Neuronal stem cell (in vitro differentiated cells): ENCODE measurements around the gene NUDT2.
A peak's percentile ranks its signal among the peaks of the same experiment; 100 is the strongest.

ENCODE experiments used
- DNase-seq: peaks from one replicate; pipeline ENCODE4 v3.0.0-alpha.2; 2013; ENCODE audit warnings: low spot score
- H2AFZ ChIP-seq: one replicate; pipeline ENCODE4 v1.6.1; 2013; ENCODE audit warnings: mild to moderate bottlenecking, low read length, inconsistent platforms
- H2AK5ac ChIP-seq: 2 replicates; pipeline ENCODE4 v1.6.1; 2013; ENCODE audit warnings: low read depth, mild to moderate bottlenecking, inconsistent platforms, low read length, moderate library complexity, mixed read lengths
- H2BK120ac ChIP-seq: 2 replicates; pipeline ENCODE4 v1.6.1; 2013; ENCODE audit warnings: low read depth, mild to moderate bottlenecking, inconsistent platforms, low read length, moderate library complexity, mixed read lengths
- H2BK12ac ChIP-seq: one replicate; pipeline ENCODE4 v1.6.1; 2013; ENCODE audit warnings: low read length, inconsistent platforms
- H2BK15ac ChIP-seq: 2 replicates; pipeline ENCODE4 v1.6.1; 2013; ENCODE audit warnings: mild to moderate bottlenecking, low read length, inconsistent platforms, mixed read lengths
- H2BK5ac ChIP-seq: one replicate; pipeline ENCODE4 v1.6.1; 2013; ENCODE audit warnings: inconsistent platforms, mild to moderate bottlenecking, low read length, moderate library complexity
- H3K14ac ChIP-seq: one replicate; pipeline ENCODE4 v1.6.1; 2013; ENCODE audit warnings: low read length, inconsistent platforms
- H3K18ac ChIP-seq: 2 replicates; pipeline ENCODE4 v1.6.1; 2013; ENCODE audit warnings: low read length, inconsistent platforms
- H3K23ac ChIP-seq: 2 replicates; pipeline ENCODE4 v1.6.1; 2013; ENCODE audit warnings: low read depth, mild to moderate bottlenecking, mixed read lengths, low read length, inconsistent platforms; ENCODE audit not compliant: poor library complexity
- H3K27ac ChIP-seq: replicated peaks from 3 replicates; pipeline ENCODE4 v1.5.1; 2013; ENCODE audit warnings: low read length, inconsistent platforms
- H3K27me3 ChIP-seq, 3 experiments: 2 replicates each; pipeline ENCODE4 v1.6.1; 2013; ENCODE audit warnings: low read length in 3 of 3, mild to moderate bottlenecking in 2 of 3, inconsistent platforms in 1 of 3, low read depth in 1 of 3, mixed read lengths in 1 of 3, moderate library complexity in 1 of 3; ENCODE audit not compliant: control insufficient read depth in 3 of 3, insufficient read depth in 3 of 3
- H3K36me3 ChIP-seq, 2 donors: replicated peaks in 1 of 2; 2 replicates each; pipeline ENCODE4 v1.6.1; 2013; ENCODE audit warnings: low read length in 2 of 2; ENCODE audit not compliant: control insufficient read depth in 2 of 2, insufficient read depth in 2 of 2
- H3K4ac ChIP-seq: 2 replicates; pipeline ENCODE4 v1.6.1; 2013; ENCODE audit warnings: inconsistent platforms, mild to moderate bottlenecking, low read length, moderate library complexity
- H3K4me1 ChIP-seq, 2 donors: 1 replicate in 1 of 2; 2 replicates in 1 of 2; pipeline ENCODE4 v1.6.1; 2013; ENCODE audit warnings: low read length in 2 of 2, low read depth in 1 of 2; ENCODE audit not compliant: control insufficient read depth in 2 of 2, insufficient read depth in 1 of 2
- H3K4me2 ChIP-seq: one replicate; pipeline ENCODE4 v1.6.1; 2013; ENCODE audit warnings: mild to moderate bottlenecking, low read length, inconsistent platforms; ENCODE audit not compliant: insufficient read depth, poor library complexity, severe bottlenecking
- H3K4me3 ChIP-seq, 2 donors: 2 replicates each; pipeline ENCODE4 v1.5.1; 2013; ENCODE audit warnings: low read length in 2 of 2, mild to moderate bottlenecking in 2 of 2, inconsistent platforms in 1 of 2, moderate library complexity in 1 of 2
- H3K79me1 ChIP-seq: one replicate; pipeline ENCODE4 v1.6.1; 2013; ENCODE audit warnings: low read depth, mild to moderate bottlenecking, inconsistent platforms, low read length, moderate library complexity
- H3K9ac ChIP-seq: one replicate; pipeline ENCODE4 v1.6.1; 2013; ENCODE audit warnings: mild to moderate bottlenecking, low read depth, low read length, inconsistent platforms; ENCODE audit not compliant: poor library complexity
- H3K9me3 ChIP-seq, 2 donors: replicated peaks in 1 of 2; 2 replicates each; pipeline versions ENCODE3 to v1.6.1; 2013; ENCODE audit warnings: low read length in 2 of 2, mild to moderate bottlenecking in 2 of 2, inconsistent platforms in 1 of 2, low read depth in 1 of 2, mixed read lengths in 1 of 2, moderate library complexity in 1 of 2; ENCODE audit not compliant: control insufficient read depth in 2 of 2, insufficient read depth in 1 of 2
- H4K8ac ChIP-seq: one replicate; pipeline ENCODE4 v1.6.1; 2013; ENCODE audit warnings: low read depth, mild to moderate bottlenecking, inconsistent platforms, low read length, moderate library complexity
- H4K91ac ChIP-seq: one replicate; pipeline ENCODE4 v1.6.1; 2013; ENCODE audit warnings: low read length, low read depth, mild to moderate bottlenecking, inconsistent platforms; ENCODE audit not compliant: poor library complexity
- WGBS, 2 donors: extraction: QIAGEN DNeasy Blood & Tissue Kit; methylation state at CpG; one replicate each; pipeline ENCODE4 v1.1.7; 2013; ENCODE audit warnings: missing lambda C conversion rate in 2 of 2, mixed read lengths in 1 of 2; ENCODE audit not compliant: insufficient read length in 2 of 2, insufficient replicate concordance in 1 of 2; ENCODE audit errors: extremely low coverage in 2 of 2; 5-methylcytosine and 5-hydroxymethylcytosine counted together

NUDT2 gene

DNA sequence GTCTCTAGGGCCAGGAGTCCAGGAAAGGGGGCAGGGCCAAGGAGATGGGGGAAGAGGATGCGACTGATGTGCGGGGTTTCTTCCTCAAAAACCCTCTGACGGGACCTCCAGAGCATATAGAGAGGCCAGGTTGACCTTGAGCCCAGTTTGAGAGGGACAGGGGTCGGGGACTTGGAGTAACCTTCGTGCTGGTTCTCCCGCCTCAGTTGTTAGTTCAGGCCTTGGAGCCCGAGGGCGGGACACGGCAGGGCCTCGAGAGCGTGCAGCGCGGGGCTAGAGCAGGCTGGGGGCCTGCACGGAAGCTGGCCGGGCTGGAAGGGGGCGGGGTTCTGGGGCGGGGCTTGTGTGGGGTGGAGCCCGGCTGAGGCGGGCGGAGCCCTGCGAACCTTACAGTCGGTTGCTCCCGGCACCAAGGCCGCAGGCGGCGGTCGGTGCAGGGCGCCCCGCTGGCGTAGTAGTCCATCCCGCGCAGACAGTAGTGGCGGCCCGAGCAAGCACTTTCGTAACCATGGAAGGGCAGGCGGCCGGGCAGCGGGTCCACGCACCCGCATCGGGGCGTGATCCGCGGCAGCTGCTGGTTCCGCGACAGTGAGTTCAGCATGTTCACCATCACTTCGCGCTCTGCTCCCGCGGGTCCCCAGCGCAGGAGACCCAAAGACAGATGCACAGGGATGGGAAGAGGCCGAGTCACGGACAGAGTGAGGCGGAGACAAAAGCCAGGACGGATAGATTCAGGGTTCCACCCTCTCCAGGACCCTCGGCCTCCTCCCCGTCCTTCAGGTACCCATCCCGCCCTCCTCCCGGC, 51.3 kb downstream of the NUDT2 start:
- peak overlapping the region; percentile 65 for H3K18ac ChIP-seq
- peak overlapping the region; percentile 21 for H2BK15ac ChIP-seq
- H3K9ac ChIP-seq, result peak overlapping the region; percentile 85
- H4K8ac ChIP-seq, result no peak overlapping the region
- peak; percentile 67 for DNase-seq
- peak overlapping the region; percentile 53 for H2BK12ac ChIP-seq
- no peak overlapping the region for H4K91ac ChIP-seq
- no peak overlapping the region for H3K27ac ChIP-seq
- no peaks in the 10 kb centered on the region for H3K9me3 ChIP-seq
- H2BK5ac ChIP-seq, result no peak overlapping the region
- peak overlapping the region; percentile 69 for H3K23ac ChIP-seq
- H3K79me1 ChIP-seq, result no peaks in the 10 kb centered on the region
- no peak overlapping the region for H3K4ac ChIP-seq
- H3K4me1 ChIP-seq, result peaks cover 15 to 20% of the 10 kb centered on the region in 2 donors
- H3K36me3 ChIP-seq, result no peaks in the 10 kb centered on the region
- peak overlapping the region; percentile 57 for H3K14ac ChIP-seq
- no CpG with 5 or more reads among the region's 59 CpGs for WGBS, 2 donors
- peak overlapping the region; percentile 45 to 81 for H3K4me3 ChIP-seq
- peaks cover 7 to 62% (median 49%) of the 10 kb centered on the region in 3 experiments for H3K27me3 ChIP-seq
- no peak overlapping the region for H2BK120ac ChIP-seq
- peak overlapping the region; percentile 95 for H2AFZ ChIP-seq
- H3K4me2 ChIP-seq, result peak overlapping the region; percentile 92
- H2AK5ac ChIP-seq, result no peak overlapping the region

- Histone ChIP-seq H3K27ac (no peak overlapping the region), H3K36me3 (no peaks in the 10 kb centered on the region), H3K79me1 (no peaks in the 10 kb centered on the region), H3K9me3 (no peaks in the 10 kb centered on the region), H4K8ac (no peak overlapping the region), H2AFZ (peak overlapping the region; percentile 95), H2BK5ac (no peak overlapping the region), H3K18ac (peak overlapping the region; percentile 65), H3K4me2 (peak overlapping the region; percentile 92), H3K27me3 (peaks cover 7 to 55% (median 45%) of the 10 kb centered on the region in 3 experiments), H3K14ac (peak overlapping the region; percentile 57), H2BK120ac (no peak overlapping the region), H2BK15ac (peak overlapping the region; percentile 21), H4K91ac (no peak overlapping the region), H3K4me1 (peaks cover 10 to 16% of the 10 kb centered on the region in 2 donors), H3K4me3 (peak overlapping the region; percentile 45 to 81), H2BK12ac (no peak overlapping the region), H3K9ac (peak overlapping the region; percentile 85), H3K23ac (no peak overlapping the region), H3K4ac (no peak overlapping the region), H2AK5ac (no peak overlapping the region)
- DNase-seq, result peak; percentile 15
- no CpG with 5 or more reads among the region's 17 CpGs for WGBS, 2 donors
These were observed 52.0 kb downstream of the NUDT2 start for GRCh38 chr9:34381323-34381722.

GRCh38 chr9:34382054-34382453, 52.7 kb downstream of the NUDT2 start:
- Histone ChIP-seq H4K8ac (no peak overlapping the region), H2AFZ (no peak overlapping the region), H4K91ac (no peak overlapping the region), H3K4ac (no peak overlapping the region), H3K9ac (no peak overlapping the region), H3K4me3 (no peak overlapping the region), H3K18ac (no peak overlapping the region), H3K4me2 (no peak overlapping the region), H3K14ac (no peak overlapping the region), H2BK15ac (no peak overlapping the region), H3K4me1 (peaks cover 10 to 15% of the 10 kb centered on the region in 2 donors), H3K9me3 (no peaks in the 10 kb centered on the region), H3K27me3 (peaks cover 7 to 50% (median 45%) of the 10 kb centered on the region in 3 experiments), H2AK5ac (no peak overlapping the region), H2BK5ac (no peak overlapping the region), H3K23ac (no peak overlapping the region), H3K79me1 (no peaks in the 10 kb centered on the region), H2BK12ac (no peak overlapping the region), H3K36me3 (no peaks in the 10 kb centered on the region), H2BK120ac (no peak overlapping the region), H3K27ac (no peak overlapping the region)
- no CpG with 5 or more reads among the region's 5 CpGs for WGBS, 2 donors
- DNase-seq, result no peak

- Histone ChIP-seq H3K27ac (no peak overlapping the region), H3K18ac (no peak overlapping the region), H3K36me3 (no peaks in the 10 kb centered on the region), H3K9me3 (no peaks in the 10 kb centered on the region), H4K91ac (no peak overlapping the region), H4K8ac (no peak overlapping the region), H2AK5ac (no peak overlapping the region), H3K4ac (no peak overlapping the region), H2BK5ac (no peak overlapping the region), H2BK15ac (no peak overlapping the region), H3K14ac (no peak overlapping the region), H3K4me1 (peaks cover 10 to 14% of the 10 kb centered on the region in 2 donors), H3K79me1 (no peaks in the 10 kb centered on the region), H2BK12ac (no peak overlapping the region), H3K4me3 (no peak overlapping the region), H2AFZ (no peak overlapping the region), H3K9ac (no peak overlapping the region), H2BK120ac (no peak overlapping the region), H3K23ac (no peak overlapping the region), H3K4me2 (no peak overlapping the region), H3K27me3 (peaks cover 7 to 46% (median 45%) of the 10 kb centered on the region in 3 experiments)
- WGBS, 2 donors, result no CpG with 5 or more reads among the region's 3 CpGs
- no peak for DNase-seq
These were observed 53.5 kb downstream of the NUDT2 start for GRCh38 chr9:34382879-34383278.
